Activated T-helper 17 cell treated with anti-CD3 and anti-CD28 coated beads, Interleukin-2, amount 50 U/mL, for 72 hours (primary cell): ENCODE results near the gene PRKD1. TPM values are rescaled to one million over a fixed set of nuclear protein-coding genes. Genes with fewer than 3 reads are reported as not detected.
"Not testable (repeated sequence)": the region's sequence is repeated elsewhere in the genome, so short reads cannot be mapped to it uniquely, and the experiment has no call there.

Experiments used
- ATAC-seq: fragments of 150-1000 bp; cut with Tn5 transposase; replicated peaks from 2 replicates; pipeline ENCODE4 v1.10.0; 2021; ENCODE audit warnings: mild to moderate bottlenecking, moderate library complexity
- H3K27ac Mint-ChIP-seq: one replicate; pipeline ENCODE4 v1.8.0; 2022; ENCODE audit warnings: mixed read lengths
- H3K27me3 Mint-ChIP-seq: one replicate; pipeline ENCODE4 v1.8.0; 2022; ENCODE audit warnings: mixed read lengths
- H3K36me3 Mint-ChIP-seq: one replicate; pipeline ENCODE4 v1.8.0; 2022; ENCODE audit warnings: low read depth, mild to moderate bottlenecking, mixed read lengths
- H3K4me1 Mint-ChIP-seq: one replicate; pipeline ENCODE4 v1.8.0; 2022; ENCODE audit warnings: mixed read lengths
- H3K4me3 Mint-ChIP-seq: one replicate; pipeline ENCODE4 v1.8.0; 2022; ENCODE audit warnings: mild to moderate bottlenecking, mixed read lengths
- H3K9me3 Mint-ChIP-seq: one replicate; pipeline ENCODE4 v1.8.0; 2022; ENCODE audit warnings: mixed read lengths
- total RNA-seq, 2 donors: library from RNA; stranded (reverse); gene quantifications; one replicate each; pipeline ENCODE4 v1.2.3, GENCODE V29; 2022

Gene PRKD1
- total RNA-seq, 2 donors from 2014 or later, result not detected

DNA sequence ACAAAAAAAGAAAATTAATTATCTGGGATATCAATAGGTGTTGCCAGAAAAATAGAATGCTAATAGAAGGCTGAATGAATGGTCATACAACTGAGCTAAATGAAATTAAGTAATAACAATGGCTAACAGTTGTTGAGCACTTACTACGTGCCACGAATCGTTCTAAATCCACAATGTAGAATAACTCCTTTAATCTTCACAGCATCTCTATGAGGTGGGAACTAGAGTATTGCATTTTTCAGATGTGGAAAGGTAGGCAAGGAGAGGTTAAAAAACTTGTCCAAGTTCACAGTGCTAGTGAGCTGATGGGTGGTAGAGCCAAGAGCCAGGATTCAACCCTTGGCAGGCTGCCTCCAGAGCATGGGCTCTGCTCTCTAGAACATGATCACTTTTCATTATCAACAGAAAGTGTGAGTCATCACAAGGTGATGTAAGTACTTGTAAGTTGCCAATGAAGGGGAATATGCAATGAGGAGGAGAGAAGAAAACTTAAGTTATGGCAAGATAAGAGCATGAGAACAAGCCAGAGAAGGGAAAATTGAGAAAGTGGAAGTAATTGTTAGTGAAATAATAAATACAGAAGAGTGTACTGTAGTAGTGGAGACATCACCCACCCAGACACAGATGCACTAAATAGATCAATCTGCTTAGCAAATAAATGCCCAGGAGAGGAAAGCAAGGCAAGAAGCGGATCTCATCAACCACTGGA is 122.1 kb downstream of the PRKD1 start:
- ATAC-seq, result no peak
- Mint-ChIP-seq H3K9me3 (no peaks in the 10 kb centered on the region), H3K4me1 (no peaks in the 10 kb centered on the region), H3K4me3 (no peak overlapping the region), H3K27ac (no peak overlapping the region), H3K27me3 (no peaks in the 10 kb centered on the region), H3K36me3 (no peaks in the 10 kb centered on the region)

DNA sequence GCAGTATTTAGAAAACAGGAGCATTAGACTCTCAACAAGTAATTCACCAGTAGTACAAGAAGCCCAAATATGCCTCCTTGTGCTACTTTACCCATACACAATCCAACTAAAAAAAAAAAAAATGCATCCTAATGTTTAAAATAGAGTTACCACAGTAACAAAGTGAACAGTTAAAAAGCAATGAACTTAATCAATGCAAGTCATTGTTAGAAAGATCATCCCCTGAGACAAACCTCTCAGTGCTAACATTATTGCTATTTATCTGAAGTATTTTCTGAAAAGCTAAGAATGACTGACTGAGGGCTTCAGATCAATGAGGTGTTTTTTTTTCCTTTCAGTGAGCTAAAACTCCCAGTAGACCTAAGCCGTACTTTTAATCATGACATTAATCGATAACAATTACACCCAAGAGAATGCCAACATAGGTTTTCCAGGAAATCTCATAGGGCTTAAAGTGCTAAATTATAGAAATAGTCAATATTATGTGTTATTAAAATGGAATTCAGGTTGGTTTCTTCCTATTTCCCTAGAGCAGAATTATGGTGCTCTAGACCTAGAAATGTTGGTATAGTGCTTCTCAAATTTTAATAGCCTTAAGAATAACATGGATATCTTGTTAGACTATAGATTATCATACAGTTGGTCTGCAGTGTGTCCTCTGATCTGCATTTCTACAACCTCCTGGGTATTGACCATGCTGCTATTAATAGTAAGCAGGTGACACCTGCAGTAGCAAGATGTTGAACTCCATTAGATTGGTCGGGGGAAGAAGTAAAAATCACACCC is 123.0 kb downstream of the PRKD1 start:
- Mint-ChIP-seq H3K27me3 (no peaks in the 10 kb centered on the region), H3K27ac (no peak overlapping the region), H3K9me3 (no peaks in the 10 kb centered on the region), H3K4me1 (no peaks in the 10 kb centered on the region), H3K4me3 (no peak overlapping the region), H3K36me3 (no peaks in the 10 kb centered on the region)
- no peak for ATAC-seq

DNA sequence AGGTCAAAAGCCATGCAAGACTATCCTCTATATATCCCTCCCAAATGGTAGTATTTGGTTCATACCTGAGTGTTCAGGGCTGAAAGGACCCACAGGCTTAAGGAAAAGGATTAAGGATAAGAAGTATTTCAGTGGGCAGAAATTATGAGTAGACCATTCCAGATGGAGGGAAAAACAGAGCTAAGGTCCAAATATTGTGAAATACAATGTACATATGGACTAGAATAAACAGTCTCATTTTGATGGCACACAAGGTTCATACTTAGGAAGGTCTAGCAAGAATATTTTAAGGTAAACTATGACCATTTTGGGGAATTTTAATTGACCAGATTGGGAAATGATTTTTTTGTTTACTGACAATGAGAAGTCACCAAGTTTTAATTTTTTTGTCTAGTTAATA is 124.6 kb downstream of the PRKD1 start:
- H3K36me3 Mint-ChIP-seq, result no peaks in the 10 kb centered on the region
- H3K27me3 Mint-ChIP-seq, result no peaks in the 10 kb centered on the region
- H3K4me3 Mint-ChIP-seq, result no peak overlapping the region
- no peak overlapping the region for H3K27ac Mint-ChIP-seq
- H3K9me3 Mint-ChIP-seq, result no peaks in the 10 kb centered on the region
- H3K4me1 Mint-ChIP-seq, result no peaks in the 10 kb centered on the region
- no peak for ATAC-seq

DNA sequence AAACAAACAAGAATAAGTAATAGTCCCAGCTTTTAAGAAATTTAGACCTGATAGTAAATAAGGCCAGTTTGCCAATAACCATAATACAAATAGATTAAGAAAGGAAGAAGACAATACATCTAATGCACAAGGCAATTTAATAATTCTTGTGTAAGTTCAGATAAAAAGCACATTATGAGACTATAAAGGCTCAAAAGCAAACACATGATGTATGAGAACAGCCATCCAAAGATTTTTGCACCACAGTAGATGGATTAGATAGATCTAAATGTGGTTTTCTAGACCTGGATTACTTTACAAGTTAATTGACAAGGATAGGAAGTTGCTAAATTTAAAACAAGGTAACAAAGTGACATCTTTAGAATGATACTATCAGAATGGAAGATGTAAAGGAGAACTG is 125.4 kb downstream of the PRKD1 start:
- no peaks in the 10 kb centered on the region for H3K36me3 Mint-ChIP-seq
- H3K4me1 Mint-ChIP-seq, result no peaks in the 10 kb centered on the region
- no peak overlapping the region for H3K27ac Mint-ChIP-seq
- H3K9me3 Mint-ChIP-seq, result no peaks in the 10 kb centered on the region
- H3K27me3 Mint-ChIP-seq, result no peaks in the 10 kb centered on the region
- H3K4me3 Mint-ChIP-seq, result no peak overlapping the region
- no peak for ATAC-seq

DNA sequence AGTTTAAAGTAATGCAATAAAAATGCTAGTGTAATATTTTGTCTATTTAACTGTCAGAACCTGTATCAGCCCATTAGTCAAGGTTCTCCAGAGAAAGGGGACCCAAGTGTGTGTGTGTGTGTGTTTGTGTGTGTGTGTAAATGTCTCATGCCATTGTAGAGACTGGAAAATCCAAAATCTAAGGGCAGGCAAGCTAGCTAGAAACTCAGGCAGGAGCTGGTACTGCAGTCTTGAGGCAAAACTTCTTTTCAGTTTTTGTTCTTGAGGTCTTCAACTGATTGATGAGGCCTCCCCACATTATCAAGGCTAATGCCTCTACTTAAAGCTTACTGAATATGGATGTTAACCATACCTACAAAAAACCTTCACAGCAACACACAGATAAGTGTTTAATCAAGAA is 126.7 kb downstream of the PRKD1 start:
- Mint-ChIP-seq H3K9me3 (no peaks in the 10 kb centered on the region), H3K27ac (no peak overlapping the region), H3K27me3 (no peaks in the 10 kb centered on the region), H3K4me1 (no peaks in the 10 kb centered on the region), H3K4me3 (no peak overlapping the region), H3K36me3 (no peaks in the 10 kb centered on the region)
- ATAC-seq, result no peak

DNA sequence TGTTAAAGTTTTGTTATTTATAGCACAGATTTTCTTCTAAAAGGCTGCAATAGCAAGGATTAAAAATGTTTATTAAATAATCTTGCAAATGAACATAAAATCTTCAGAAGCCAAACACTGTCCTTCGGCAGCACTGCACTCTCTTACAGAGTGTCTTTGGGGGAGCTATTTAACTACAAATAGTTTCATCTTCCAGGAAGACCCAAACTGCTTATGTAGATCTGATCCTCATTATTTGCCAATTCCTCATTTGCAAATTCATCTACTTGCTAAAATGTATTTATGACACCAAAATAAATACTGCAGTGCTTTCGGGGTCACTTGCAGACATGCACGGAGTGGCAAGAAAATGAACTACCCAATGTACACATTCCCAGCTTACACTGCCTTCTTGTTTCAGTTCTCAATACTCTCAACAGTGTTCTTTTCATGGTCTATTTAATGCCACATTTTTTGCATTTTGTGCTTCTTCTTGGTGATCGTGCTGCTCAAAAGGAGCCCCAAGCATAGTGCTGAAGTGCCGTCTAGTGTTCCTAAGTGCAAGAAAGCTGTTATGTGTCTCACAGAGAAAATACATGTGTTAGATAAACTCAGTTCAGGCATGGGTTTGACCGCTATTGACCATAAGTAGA is 128.1 kb downstream of the PRKD1 start:
- Mint-ChIP-seq H3K4me1 (no peaks in the 10 kb centered on the region), H3K27me3 (no peaks in the 10 kb centered on the region), H3K36me3 (no peaks in the 10 kb centered on the region), H3K4me3 (no peak overlapping the region), H3K9me3 (no peaks in the 10 kb centered on the region), H3K27ac (no peak overlapping the region)
- ATAC-seq, result no peak

DNA sequence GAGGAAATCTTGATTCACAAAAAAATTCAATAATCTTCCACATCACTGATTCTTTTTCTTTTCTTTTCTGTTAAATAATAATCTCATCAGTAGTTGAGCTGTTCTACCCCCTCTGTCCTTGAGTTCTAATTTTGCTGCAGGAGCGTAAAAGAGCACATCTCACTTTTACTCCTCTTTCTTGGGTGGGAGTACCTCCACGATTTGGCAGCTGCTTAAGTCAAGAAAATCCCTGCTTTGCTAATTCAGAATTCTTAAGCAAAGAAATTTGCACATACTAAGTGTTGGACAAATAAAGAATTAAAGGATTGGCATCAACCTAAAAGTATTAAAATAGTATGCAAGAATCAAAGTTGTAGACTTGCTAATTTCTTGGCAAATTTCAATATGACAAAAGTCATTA is 128.8 kb downstream of the PRKD1 start:
- Mint-ChIP-seq H3K9me3 (no peaks in the 10 kb centered on the region), H3K4me3 (no peak overlapping the region), H3K27me3 (no peaks in the 10 kb centered on the region), H3K4me1 (no peaks in the 10 kb centered on the region), H3K36me3 (no peaks in the 10 kb centered on the region), H3K27ac (no peak overlapping the region)
- no peak for ATAC-seq

DNA sequence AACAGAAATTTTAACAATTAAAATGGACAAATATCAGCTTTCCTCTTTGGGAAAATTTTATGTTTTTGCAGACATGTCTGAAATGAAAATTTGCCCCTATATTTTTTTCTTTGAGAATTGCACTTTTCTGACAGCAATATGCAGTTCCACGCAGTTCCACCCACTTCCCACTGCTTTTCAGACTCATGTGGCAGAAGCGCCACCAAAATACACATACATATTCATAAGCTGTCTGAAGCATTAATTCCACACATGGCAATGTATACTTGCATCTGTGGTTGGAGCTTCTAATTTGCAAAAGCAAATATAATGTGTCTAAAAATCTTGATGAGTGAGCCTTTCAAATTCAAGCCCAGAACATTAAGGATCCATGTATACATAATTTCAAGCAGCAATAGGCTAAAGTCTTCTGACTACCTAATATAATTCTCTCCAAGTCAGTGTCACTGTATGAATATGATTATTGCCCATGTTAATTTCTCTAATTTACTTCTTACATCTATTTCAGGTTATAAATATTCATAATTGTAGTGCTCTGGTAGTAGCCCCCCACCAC is 129.5 kb downstream of the PRKD1 start:
- H3K36me3 Mint-ChIP-seq, result no peaks in the 10 kb centered on the region
- no peaks in the 10 kb centered on the region for H3K27me3 Mint-ChIP-seq
- no peak for ATAC-seq
- no peak overlapping the region for H3K27ac Mint-ChIP-seq
- no peak overlapping the region for H3K4me3 Mint-ChIP-seq
- no peaks in the 10 kb centered on the region for H3K4me1 Mint-ChIP-seq
- no peaks in the 10 kb centered on the region for H3K9me3 Mint-ChIP-seq

DNA sequence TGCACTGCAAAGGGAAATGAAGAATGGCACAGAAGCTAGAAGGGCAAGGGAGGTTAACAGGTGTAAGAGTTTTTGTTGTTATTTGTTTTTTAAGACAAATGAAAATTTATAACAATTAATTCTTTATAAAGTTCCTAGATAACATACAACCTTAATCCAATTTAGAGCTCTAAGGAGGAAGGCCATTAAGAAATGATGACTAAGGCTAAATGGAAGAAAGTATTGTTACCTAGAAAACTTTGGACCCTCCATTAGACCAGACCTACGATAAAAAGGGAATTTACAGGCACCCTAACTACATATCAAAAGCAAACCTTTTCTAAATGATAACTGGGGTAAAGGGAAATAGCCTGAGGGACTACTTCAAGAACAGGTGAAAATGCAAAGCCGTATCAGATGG is 130.8 kb downstream of the PRKD1 start:
- ATAC-seq, result no peak
- H3K27me3 Mint-ChIP-seq, result no peaks in the 10 kb centered on the region
- H3K9me3 Mint-ChIP-seq, result no peaks in the 10 kb centered on the region
- no peak overlapping the region for H3K27ac Mint-ChIP-seq
- no peaks in the 10 kb centered on the region for H3K4me1 Mint-ChIP-seq
- no peaks in the 10 kb centered on the region for H3K36me3 Mint-ChIP-seq
- H3K4me3 Mint-ChIP-seq, result no peak overlapping the region

DNA sequence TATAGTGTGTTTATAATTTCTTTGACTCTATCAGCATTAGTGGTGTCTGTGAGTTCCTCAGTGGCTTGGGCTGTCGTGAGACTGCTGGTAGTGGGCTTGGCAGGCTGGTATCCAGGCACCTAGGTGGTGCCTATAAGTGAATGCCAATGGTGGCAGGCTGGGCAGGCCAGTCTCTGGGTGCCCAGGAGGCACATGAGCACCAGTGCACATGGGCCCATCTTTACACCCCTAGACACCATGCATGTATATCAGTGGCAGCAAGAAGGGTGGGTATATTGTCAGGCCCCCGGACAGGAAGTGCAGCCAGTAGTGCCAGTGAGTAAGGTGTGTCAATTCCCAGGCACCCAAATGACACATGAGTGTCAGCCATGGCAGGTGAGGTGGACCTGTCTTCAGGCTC is 138.2 kb downstream of the PRKD1 start:
- peaks cover 30% of the 10 kb centered on the region for H3K9me3 Mint-ChIP-seq
- no peaks in the 10 kb centered on the region for H3K36me3 Mint-ChIP-seq
- no peaks in the 10 kb centered on the region for H3K27me3 Mint-ChIP-seq
- no peak for ATAC-seq
- H3K4me3 Mint-ChIP-seq, result no peak overlapping the region
- no peaks in the 10 kb centered on the region for H3K4me1 Mint-ChIP-seq
- no peak overlapping the region for H3K27ac Mint-ChIP-seq

DNA sequence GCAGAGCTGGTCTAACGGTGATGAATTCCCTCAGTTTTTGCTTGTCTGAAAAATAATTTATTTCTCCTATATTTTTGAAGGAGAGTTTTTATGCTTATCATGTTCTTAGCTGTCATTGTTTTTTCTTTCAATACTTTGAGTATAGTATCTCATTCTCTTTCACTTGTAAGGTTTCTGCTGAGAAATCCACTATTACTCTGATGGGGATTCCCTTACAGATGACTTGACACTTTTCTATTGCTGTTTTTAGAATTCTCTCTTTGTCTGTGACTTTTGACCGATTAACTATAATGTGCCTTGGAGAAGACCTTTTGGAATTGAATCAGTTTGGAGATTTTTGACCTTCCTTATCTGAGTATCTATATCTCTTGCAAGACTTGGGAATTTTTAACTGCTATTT is 139.6 kb downstream of the PRKD1 start:
- ATAC-seq, result no peak
- H3K27ac Mint-ChIP-seq, result no peak overlapping the region
- no peak overlapping the region for H3K4me3 Mint-ChIP-seq
- H3K27me3 Mint-ChIP-seq, result no peaks in the 10 kb centered on the region
- peaks cover 31% of the 10 kb centered on the region for H3K9me3 Mint-ChIP-seq
- no peaks in the 10 kb centered on the region for H3K36me3 Mint-ChIP-seq
- no peaks in the 10 kb centered on the region for H3K4me1 Mint-ChIP-seq

DNA sequence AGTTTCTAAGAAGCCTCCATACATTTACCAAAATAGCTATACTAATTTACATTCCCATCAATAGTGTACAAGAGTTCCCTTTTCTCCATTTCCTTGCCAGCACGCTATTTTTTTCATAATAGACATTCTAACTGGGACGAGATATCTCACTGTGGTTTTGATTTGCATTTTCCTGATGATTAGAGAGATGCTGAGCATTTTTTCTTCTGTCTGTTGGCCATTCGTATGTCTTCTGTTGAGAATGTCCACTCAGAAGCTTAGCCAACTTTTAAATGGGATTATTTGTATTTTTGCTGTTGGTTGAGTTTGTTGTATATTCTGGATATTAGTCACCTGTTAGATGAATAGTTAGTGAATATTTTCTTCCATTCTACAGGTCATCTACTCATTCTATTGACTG is 144.1 kb downstream of the PRKD1 start:
- no peak overlapping the region for H3K4me3 Mint-ChIP-seq
- no peaks in the 10 kb centered on the region for H3K27me3 Mint-ChIP-seq
- H3K4me1 Mint-ChIP-seq, result no peaks in the 10 kb centered on the region
- no peak overlapping the region for H3K27ac Mint-ChIP-seq
- H3K9me3 Mint-ChIP-seq, result peaks cover 29% of the 10 kb centered on the region
- ATAC-seq, result no peak
- no peaks in the 10 kb centered on the region for H3K36me3 Mint-ChIP-seq

DNA sequence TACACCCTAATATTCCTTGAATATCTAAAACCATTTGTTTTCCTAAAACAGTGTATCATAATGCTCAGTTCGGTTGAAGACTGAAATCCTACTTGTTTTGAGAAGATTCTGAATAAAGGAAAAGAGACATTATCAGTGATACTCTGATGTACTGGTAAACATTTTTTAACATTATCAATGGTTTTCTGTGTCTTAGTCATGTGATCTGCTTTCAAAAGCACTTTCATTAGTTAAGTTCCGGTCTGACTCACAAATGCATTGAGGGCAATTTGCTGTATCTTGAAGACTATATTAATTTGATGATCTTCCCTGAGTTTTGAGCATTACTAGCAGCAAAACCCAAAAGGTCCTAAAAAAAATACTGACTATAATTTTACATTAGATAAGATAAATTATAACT is 145.6 kb downstream of the PRKD1 start:
- no peaks in the 10 kb centered on the region for H3K4me1 Mint-ChIP-seq
- no peak overlapping the region for H3K4me3 Mint-ChIP-seq
- no peak for ATAC-seq
- H3K27ac Mint-ChIP-seq, result no peak overlapping the region
- H3K27me3 Mint-ChIP-seq, result no peaks in the 10 kb centered on the region
- no peaks in the 10 kb centered on the region for H3K36me3 Mint-ChIP-seq
- H3K9me3 Mint-ChIP-seq, result peaks cover 24% of the 10 kb centered on the region

DNA sequence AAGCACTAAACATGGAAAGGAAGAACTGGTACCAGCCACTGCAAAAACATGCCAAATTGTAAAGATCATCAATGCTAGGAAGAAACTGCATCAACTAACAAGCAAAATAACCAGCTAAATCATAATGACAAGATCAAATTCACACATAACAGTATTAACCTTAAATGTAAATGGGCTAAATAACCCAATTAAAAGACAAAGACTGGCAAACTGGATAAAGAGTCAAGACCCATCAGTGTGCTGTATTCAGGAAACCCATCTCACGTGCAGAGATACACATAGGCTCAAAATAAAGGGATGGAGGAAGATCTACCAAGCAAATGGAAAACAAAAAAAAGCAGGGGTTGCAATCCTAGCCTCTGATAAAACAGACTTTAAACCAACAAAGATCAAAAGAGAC is 150.5 kb downstream of the PRKD1 start:
- not testable (repeated sequence) for H3K36me3 Mint-ChIP-seq, ATAC-seq, H3K27me3 Mint-ChIP-seq, H3K4me3 Mint-ChIP-seq, H3K4me1 Mint-ChIP-seq, H3K27ac Mint-ChIP-seq
- H3K9me3 Mint-ChIP-seq, result peaks cover 21% of the 10 kb centered on the region

DNA sequence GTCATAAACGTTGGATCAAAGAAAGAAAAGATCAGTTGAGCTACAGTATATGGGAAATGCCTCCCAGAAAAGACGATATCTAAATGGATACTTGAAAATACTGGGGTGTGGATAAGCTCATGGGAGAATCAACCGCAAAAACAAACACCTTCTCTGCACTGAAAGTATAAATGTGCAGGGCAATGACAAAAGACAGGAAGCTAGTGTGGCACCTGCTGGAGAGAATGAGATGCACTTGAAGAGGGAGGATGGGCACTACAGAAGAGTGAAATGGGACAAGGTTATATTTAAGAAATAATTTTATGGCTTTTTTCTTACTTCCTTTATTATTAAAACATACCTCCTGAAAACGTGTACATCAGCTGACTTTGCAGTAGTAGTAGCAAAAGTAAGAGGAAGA is 153.7 kb downstream of the PRKD1 start:
- Mint-ChIP-seq H3K27me3 (no peaks in the 10 kb centered on the region), H3K27ac (no peak overlapping the region), H3K4me1 (no peaks in the 10 kb centered on the region), H3K36me3 (no peaks in the 10 kb centered on the region), H3K4me3 (no peak overlapping the region), H3K9me3 (peaks cover 23% of the 10 kb centered on the region)
- no peak for ATAC-seq
